GM12892 (cell line): ENCODE results near the gene MVP.

Experiments
- POLR2A ChIP-seq: IDR thresholded peaks from 2 replicates; pipeline ENCODE4 v1.6.1; 2011; ENCODE audit warnings: low read depth, low read length, control low read depth
- POLR2AphosphoS5 ChIP-seq: IDR thresholded peaks from 2 replicates; pipeline ENCODE4 v1.6.1; 2011; ENCODE audit warnings: low read depth, low read length, control low read depth

GRCh38 chr16:29825145-29826044, 5.1 kb downstream of the MVP start:
- TF ChIP-seq POLR2A (no peak; the same call in 1 of the 2 replicates), POLR2AphosphoS5 (no peak)
